HG02870 (cell line): ENCODE data around the gene RAB1B.

ENCODE experiments used
- ATAC-seq: cut with Tn5 transposase; IDR thresholded peaks from one replicate; pipeline ENCODE4 v1.9.1; 2021; ENCODE audit warnings: mild to moderate bottlenecking, moderate library complexity; ENCODE audit not compliant: unreplicated experiment

Gene RAB1B

DNA sequence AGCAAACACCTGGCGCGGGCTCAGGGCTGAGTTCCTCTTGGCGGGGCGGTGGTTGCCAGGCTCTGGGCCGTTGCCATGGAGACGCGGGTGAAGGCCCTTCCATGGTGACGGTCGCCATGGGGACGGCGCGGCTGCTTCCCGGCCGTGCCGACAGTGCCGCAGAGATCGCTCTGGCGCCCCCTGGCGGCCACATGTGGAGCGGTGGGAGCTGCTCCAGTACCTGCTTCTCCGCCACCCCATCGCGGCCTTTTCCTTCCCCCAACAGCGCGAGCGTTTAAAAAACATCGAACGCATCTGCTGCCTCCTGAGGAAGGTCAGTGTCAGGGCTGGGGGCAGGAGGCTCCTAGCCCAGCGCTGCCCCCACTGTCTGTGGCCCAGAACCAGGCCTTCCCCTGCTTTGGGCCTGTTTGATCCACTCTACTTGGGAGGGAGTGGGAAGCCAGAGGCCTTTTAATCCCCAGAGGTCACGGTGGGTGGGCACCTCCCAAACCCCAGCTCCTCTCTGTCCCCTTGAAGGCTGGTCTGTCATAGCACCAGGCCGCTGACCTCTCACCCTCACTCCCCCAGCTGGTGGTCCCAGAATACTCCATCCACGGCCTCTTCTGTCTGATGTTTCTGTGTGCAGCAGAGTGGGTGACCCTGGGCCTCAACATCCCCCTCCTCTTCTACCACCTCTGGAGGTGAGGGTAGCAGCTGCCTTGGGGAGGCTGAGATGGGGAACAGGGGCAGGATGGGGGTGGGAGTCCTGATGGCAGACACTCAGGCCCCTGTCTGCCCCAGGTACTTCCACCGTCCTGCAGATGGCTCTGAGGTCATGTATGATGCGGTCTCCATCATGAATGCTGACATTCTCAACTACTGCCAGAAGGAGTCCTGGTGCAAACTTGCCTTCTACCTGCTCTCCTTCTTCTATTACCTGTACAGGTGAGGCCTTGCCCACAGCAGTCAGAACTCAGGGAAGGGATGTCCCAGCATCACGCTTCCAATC is 14.3 kb downstream of the RAB1B start:
- peak; percentile 78 for ATAC-seq

DNA sequence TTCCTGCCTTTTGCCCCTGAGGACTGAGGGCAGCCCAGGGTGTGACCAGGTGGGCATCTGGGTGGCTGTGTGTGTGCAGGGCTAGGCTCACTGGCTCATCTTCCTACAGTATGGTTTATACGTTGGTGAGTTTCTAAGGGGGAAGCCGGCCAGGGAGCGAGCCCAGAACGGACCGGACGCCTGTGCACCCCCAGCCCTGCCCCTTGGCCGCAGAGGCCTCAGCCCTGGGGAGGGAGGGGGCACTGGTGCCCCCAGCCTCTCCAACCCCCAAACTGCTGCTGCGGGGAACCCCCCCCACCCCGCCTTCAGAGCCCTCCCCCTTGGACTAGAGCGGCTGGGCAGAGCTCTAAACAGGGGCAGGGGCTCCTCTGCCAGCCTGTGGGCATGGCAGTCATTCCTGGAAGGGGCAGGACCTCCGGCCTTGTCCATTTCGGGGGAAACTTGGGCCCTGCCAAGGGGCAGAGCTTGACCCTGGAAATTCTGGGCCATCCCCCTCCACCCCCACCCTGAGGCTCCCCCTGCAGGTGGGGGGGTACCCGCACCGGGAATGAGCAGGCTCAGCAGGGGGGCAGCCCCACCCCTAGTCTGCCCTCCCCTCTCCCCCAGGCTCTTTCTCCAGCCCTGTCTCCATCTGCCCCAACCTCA is 15.1 kb downstream of the RAB1B start:
- ATAC-seq: no peak

DNA sequence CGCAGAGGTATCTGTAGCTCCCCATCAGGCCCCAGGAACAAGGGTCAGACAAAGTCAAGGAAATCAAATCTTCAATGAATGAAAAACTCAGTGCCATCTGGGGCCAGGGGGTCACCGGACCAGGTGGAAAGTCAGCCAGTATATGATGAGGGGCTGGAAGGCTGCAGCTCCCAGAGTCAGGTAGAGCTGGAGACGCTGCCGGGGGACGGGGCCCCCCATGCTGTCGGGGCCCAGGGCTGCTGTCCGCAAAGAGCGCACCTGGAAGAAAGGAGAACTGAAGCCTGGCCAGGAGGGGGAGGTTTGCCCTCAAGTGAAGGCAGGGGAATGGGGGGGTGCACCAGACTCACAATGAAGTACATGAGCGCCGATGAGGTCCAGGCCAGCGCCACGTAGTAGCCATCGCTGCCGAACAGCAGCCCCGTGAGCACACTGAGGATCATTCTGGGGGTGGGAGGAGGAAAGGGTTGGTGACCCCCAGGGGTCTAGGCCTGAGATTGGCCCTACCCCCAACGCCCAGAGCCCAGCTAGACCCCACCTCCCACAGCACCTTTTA is 16.2 kb downstream of the RAB1B start:
- no peak for ATAC-seq

DNA sequence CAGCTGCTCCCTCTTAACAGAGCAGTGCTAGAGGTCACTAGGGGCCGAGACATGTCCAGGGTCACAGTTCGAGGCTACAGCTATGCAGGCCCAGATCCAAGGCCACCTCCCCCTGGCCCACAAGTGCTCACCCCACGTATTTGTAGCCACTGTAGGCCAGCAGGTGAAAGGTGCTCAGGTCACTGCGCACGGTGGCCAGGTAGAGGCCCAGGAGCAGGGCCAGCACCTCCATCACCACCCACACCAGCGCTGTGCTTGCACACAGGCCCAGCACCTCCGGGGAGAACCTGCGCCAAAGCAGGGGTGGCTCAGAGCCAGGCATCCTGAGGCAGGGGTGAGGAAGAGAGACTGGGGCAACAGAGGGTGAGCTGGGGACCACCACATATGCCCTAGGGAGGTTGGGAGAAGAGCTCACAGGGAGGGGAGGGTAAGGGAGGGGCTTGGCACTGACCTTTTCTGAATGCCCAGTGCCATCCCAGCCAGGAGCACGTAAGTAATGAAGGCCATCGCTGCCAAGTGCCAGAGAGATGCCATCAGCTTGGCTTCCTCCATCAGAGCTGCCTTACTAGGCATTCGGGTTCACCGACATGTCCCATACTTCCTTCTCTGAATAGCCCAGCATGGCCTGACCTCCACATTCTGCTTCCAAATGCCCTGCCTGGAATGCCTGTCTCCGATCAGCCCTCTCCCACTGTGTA is 17.0 kb downstream of the RAB1B start:
- no peak for ATAC-seq

DNA sequence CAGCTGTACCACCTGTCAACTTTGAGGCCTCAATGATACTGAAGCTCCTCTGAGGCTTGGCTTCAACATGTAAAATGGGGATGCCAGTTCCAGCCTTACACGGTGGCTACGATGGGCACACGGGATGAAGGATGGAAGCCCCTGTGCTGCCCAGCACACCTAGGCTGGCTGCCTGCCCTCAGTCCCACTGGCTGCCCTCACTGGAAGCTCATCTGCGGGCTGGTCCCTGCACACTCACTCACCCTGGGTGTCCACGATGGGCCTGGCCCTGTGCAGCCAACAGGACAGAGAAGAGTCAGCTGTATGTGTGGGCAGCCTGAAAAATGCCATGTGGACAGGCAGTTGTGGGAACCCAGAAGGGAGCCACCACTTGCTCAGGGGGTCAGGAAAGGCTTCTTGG is 18.3 kb downstream of the RAB1B start:
- ATAC-seq: no peak

DNA sequence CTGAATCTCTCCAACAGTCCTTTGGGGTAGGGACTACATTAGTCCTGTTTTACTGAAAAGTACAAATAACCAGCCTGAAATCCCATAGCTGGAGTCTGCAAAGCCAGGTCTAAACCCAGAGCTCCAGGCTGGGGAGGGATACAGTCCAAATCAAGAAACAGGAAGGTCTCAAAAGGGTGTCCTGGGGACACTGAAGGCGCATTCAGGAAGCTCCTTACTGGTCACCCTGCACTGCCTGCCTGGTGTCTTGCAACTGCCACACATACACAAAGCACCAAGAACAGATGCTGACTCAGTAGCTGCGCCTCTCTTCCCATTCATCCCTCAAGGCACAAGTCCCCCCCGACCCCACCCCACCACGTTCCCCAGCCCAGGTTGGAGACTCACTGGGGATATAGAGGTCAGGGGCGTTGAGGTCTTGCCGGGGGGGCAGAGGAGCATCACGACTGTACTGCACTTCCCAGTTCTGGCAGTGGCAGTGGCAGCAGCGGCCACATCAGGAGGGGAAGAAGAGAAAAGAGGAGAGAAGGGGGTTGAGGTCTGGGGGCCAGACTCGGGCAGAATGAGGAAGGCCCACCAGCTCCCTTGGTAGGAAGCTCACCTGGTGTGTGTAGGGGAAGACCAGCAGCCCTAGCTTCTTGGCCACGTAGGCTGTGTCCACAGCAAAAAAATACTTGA is 18.9 kb downstream of the RAB1B start:
- no peak for ATAC-seq

DNA sequence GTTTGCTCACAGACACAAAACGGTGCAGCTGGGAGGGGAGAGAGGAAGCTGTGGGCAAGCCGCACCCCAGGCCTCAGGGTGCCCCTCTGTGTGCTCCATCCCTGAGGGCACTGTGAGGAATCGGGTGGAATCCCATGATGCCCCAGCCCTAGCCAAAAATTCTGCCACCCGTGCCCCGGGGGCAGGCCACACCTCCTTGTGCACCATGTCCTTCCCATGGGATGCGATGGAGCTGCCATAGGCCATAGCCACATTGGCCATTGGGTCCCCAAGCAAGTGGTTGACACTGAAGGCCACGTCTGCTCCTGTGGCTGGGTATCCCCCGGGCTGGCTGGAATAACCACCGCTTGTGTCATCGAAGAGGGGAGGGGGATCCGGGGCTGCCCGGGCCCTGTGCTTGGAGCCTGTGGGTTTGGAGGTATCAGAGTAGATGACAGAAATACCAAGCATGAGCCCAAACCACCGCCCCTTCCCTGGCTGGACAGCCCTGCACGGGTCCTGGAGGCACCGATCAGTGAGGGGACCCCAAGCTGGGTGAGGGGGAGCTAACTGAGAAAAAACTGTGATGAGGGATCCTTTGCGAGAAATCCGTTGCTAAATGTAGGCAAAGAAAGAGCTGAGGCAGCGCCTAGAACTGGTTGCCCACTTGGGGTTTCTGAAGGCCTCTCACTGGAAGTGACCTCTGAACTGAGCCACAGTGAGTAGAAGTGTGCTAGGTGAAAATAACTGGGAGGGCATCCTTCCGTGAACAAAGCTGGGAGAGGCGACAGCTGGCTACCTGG is 19.6 kb downstream of the RAB1B start:
- ATAC-seq: no peak

DNA sequence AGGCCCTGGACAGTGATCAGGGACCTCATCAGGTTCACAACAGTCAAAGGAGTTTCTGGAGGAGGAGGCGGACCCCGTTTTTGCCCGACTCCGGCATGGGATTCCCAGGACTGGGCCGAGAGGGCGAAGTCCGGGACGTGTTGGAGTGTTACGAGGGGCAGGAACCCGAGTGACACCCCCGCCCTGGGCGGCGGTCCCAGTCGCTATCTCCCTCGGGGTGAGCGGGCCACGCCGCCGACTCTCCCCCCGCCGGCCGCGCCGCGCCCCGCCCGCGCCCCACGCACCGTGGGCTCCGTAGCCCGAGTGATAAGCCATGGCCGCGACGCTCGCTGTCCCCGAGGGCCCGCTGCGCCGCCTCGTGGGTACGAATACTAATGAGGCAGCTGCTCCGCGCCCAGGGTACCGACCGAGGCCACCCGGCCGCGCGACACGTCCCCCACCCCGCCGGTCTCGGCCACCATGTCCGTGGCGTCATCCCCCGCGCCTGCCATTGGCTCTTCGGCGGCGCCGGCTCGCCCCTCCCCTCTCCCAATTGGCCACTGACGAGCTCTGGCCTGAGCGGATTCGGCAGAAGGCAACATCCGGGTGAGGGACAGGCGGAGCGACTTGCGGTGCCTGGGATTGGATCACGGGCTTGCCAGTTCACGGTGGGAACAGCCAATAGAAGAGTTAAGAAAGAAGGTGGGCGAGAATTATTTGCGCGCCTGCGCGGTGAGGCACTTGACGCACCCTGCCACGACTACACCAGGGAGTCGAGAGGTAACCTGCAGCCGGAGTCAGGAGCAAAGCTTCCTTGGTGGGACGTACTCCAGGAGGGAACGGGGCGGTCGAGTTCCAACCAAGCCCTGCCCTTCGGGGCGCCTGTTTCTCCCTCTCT is 20.5 kb downstream of the RAB1B start, which contains the start of gene YIF1A:
TSS of gene YIF1A (minus strand) at position 473 of the 877 bp plus-strand sequence. CDS start at position 315, 158 bp downstream.
- ATAC-seq: peak; percentile 95

DNA sequence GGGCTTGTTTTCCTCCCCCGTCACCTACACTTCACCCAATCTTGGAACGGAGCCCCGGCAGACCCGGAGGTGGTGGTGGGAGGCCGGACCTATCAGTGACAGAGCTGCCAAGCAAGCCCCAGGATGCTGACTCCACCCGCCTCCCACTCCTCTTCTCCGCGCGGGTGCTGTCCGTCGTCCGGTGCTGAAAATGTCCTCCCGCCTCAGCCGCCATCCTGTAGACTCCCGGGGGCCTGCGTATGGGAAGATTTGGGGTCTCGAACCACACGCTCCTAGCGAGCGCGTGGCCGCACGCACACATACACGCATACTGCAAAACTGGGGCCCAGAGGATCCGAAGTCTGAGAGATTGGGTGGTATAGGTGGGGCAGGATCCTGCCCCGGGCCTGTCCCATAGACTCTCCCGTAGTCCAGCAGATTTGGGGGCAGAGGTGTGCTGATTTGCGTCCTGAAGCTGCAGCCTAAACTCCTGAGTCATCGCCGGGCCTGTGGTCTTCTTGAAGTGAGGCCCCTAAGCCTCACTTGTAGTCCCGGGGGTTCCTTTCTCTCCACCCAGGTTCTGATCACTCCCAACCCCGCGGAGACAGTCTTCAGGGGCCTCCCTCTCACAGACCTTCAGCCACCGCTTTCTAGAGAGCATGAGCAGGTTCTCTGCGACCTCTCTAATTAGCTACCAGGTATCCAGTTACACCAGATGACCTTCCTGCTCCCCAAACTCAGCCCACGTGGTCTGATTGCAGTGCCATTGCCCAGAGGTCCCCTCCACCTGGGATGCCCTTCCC is 21.3 kb downstream of the RAB1B start:
- peak; percentile 39 for ATAC-seq

DNA sequence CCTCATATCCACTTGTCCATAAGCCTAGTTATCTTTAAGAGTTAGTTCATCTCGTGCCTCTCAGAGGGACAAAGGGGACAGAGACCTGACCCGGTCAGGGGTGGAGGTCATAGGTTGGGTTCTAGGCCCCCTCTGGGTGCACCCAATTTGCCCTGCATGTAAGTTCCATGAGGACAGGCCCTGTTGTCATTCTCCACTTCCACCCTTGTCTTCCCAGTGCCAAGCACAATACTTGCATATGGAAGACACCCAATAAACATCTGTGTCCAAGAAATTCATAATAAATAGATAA is 21.8 kb downstream of the RAB1B start:
- no peak for ATAC-seq

DNA sequence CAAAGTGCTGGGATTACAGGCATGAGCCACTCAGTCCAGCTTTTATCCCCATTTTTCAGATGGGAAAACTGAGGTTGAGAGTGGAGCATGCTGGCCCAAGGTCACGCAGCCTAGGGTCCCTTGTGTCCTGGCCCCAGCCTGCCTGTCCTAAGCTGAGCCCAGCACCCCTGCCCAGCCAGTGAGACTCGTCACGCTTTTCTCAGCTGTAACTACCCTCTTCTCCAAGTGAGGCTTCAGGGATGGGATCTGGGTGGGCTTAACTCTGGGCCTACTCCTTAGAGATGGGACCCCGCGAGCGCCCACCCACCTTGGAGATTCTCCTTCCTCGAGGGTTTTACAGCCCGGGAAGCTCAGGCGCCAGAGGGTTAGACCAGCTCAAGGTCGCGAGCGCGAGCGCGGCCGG is 22.9 kb downstream of the RAB1B start:
- ATAC-seq: no peak

DNA sequence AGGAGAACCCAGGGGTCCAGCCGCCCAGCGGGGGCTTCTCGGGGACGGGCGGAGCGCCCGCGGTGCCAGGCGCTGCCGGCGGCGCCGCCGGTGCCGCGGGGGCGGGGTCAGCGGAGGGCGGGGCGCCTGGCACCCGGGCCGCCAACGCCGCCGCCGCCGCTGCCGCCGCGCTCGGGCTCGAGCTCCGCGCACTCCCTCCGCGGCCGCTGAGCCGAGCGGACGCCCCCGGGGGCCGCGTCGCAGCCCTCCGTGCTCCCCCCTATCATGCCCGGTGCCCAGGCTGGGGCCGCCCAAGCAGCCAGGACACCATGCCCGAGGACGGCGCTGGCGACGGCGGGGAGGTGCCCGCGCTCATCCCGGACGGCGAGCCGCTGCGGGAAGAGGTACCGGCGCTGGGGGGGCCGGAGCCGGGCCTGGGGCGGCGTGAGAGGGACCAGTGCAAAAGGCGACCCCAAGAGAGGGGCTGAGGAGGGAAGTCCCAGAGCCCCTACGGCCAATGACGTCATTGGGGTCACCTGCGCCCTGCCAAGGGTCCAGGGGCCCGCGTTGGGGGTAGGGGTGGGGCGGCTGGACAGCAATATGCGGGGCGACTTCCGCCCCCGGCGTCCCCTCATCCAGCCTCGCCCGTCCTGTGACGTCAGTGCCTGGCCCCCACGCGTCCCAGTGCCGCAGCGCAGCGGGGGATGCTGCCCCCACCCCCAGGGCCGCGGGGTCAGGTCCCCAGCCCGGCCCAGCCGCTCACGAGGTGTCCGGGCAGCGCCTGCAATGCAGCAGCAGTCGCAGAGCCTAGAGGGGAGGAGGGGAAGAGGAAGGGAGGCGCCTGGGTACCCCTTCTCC is 23.5 kb downstream of the RAB1B start, which contains the start of gene TMEM151A:
TSS of gene TMEM151A (plus strand) at position 189 of the 837 bp plus-strand sequence. CDS start at position 309, 120 bp downstream.
- ATAC-seq: no peak

DNA sequence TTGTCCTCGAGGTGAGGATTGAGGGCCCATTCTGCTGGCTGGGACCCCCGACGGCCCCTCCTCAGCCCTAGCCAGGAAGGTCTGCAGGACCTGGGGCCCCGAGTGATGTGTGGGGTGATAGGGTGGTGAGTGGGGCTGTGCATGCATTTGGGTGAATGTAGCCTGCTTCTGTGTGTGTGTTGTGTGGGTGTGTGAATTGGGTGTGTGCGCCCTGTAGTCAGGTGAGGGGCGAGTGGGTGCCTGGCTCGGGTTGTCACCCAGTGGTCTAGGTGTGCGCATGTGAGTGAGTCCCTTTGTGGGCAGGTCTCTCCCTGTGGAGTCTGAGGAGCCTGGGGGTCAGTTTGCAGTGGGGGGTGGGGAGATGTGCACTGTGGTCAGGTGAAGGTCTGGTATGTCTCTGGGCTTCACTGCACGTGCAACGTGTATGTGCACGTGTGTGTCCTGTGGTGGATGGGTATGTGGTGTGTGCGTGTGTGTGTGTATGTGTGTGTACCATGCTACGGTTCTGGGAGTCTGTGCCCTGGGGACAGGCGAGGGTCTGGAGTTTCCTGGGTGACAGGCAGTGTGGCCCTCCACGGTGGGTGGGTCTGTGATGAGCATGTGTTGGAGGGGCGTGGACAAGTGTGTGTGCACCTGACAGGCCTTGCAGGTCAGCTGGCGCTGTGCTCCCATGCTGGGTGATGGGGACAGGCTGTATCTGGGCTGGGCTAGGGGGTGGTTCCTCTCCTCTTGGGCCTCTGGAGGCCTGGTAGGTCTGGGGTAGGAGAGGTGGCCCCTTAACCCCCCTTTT is 24.3 kb downstream of the RAB1B start:
- ATAC-seq: no peak

DNA sequence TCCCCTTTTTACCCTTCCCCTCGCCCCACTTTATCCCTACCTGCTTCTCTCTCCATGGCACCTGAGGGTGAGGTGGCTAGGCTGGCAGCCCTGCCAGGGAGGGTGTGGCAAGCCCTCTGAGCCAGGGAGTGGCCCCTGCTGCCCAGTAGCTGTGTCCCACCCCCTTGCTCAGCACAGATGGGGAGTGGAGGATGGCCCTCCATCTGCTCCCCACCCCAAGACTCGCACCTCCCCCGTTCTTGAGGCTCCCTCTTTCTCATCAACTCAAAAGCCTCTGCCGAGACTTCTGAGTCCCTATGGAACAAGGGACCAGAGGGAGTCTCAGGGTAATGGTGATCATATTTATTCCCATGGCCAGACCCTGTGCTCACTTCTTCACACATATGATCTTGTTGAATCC is 24.9 kb downstream of the RAB1B start:
- no peak for ATAC-seq

DNA sequence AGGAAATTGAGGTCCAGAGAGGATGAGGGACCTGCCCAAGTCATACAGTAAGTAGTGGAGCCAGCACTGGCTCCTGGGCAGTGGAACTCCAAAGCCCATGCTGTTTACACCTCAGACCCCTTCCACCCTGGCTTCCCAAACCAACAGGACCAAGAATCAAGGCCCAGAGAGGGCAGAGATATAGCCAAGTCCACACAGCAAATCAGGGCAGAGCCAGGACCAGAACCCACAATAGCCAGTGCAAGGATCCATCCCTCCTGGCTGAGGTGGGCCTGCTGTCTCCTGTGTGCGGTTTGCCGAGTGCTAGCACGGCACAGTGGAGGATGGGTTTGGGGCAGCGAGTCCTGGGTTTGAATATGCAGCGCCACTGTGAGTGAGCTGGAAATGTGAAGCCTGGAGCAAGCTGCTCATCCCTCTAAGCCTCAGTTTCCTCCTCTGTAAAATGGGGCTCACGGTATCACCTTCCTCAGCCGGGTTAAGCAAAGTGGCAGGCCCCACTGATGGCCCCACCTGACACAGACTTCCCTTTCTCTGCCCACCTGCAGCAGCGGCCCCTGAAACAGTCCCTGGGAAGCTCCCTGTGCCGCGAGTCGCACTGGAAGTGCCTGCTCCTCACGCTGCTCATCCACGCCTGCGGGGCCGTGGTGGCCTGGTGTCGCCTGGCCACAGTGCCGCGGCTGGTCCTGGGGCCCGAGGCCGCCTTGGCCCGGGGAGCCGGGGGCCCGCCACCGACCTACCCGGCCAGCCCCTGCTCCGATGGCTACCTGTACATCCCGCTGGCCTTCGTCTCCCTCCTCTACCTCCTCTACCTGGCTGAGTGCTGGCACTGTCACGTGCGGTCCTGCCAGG is 25.6 kb downstream of the RAB1B start:
- ATAC-seq: no peak
